ENCODE results near the gene EFCC1.

Gene EFCC1

DNA sequence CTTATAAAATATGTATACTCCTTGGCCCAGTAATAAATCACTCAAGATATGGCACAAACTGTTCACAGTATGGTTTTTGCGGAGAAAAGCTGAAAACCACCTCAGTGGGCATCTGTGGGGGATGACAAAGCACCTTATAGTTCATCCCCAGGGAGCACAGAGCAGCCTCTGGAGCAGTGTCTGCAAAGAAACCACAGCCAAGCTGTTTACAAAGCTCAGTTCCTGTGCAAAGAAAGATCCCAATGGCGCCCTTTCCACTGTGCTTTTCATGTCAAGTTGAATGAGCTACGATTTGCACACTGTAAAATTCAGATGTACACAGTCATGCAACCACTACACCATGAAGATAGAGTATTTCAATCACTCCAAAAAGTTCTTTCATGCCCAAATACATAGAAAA, 2.5 kb upstream of the EFCC1 start:
- peak overlapping the region; percentile 20 for H3K4me3 ChIP-seq (ENCODE audit: low read length)
- peaks cover 73% of the 10 kb centered on the region for H3K4me1 ChIP-seq (ENCODE audit: insufficient read depth, low read length)
- no peaks in the 10 kb centered on the region for H3K9me3 ChIP-seq (ENCODE audit: low read length)
- no peaks in the 10 kb centered on the region for H3K36me3 ChIP-seq (ENCODE audit: insufficient read depth, low read length)
- H3K27me3 ChIP-seq (ENCODE audit: insufficient read depth, low read length) = no peaks in the 10 kb centered on the region
- no peak overlapping the region for H2AFZ ChIP-seq (ENCODE audit: low read depth, low read length)

DNA sequence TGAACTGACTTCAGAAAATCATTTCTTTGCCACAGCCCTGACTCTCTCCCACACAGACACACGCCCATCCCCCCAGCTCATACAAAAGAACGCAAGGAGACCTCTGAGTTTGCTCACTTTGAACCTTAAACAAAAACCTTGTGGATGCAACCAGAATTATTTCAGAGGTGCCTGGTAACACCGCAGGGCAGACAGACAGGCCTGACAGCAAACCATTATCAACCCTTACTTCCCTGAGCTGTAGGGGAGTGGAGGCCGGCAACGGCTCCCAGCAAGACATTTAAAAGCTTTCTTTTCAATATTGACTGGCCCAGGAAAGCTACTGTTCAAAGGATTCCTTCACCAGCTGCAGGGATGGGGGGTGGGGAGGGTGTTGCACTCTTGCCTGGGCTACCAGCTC, 2.0 kb upstream of the EFCC1 start:
- Histone ChIP-seq H2AFZ (ENCODE audit: low read depth, low read length) (no peak overlapping the region), H3K36me3 (ENCODE audit: insufficient read depth, low read length) (no peaks in the 10 kb centered on the region), H3K27me3 (ENCODE audit: insufficient read depth, low read length) (no peaks in the 10 kb centered on the region), H3K4me3 (ENCODE audit: low read length) (no peak overlapping the region), H3K9me3 (ENCODE audit: low read length) (no peaks in the 10 kb centered on the region), H3K4me1 (ENCODE audit: insufficient read depth, low read length) (peaks cover 73% of the 10 kb centered on the region)

DNA sequence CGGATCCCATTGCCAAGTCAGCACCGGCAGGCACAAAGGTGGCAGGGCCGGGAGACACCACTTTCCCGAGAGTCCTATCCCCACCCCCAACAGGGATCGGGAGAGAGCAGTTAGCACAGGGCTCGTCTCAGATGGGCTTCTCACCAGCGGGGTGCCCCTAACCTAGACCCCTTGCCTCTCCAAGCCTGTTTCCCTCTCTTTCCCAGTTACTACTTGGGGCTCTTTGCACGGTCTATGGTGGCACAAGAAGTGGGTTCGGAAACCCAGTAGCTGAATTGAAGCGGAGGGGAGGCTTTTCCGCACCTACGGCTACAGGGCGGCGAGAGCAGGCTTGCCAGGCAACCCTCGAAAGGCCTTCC, 383 bp upstream of the EFCC1 start:
- Histone ChIP-seq H3K36me3 (ENCODE audit: insufficient read depth, low read length) (peaks cover 12% of the 10 kb centered on the region), H3K4me1 (ENCODE audit: insufficient read depth, low read length) (peaks cover 66% of the 10 kb centered on the region), H3K27me3 (ENCODE audit: insufficient read depth, low read length) (no peaks in the 10 kb centered on the region)

DNA sequence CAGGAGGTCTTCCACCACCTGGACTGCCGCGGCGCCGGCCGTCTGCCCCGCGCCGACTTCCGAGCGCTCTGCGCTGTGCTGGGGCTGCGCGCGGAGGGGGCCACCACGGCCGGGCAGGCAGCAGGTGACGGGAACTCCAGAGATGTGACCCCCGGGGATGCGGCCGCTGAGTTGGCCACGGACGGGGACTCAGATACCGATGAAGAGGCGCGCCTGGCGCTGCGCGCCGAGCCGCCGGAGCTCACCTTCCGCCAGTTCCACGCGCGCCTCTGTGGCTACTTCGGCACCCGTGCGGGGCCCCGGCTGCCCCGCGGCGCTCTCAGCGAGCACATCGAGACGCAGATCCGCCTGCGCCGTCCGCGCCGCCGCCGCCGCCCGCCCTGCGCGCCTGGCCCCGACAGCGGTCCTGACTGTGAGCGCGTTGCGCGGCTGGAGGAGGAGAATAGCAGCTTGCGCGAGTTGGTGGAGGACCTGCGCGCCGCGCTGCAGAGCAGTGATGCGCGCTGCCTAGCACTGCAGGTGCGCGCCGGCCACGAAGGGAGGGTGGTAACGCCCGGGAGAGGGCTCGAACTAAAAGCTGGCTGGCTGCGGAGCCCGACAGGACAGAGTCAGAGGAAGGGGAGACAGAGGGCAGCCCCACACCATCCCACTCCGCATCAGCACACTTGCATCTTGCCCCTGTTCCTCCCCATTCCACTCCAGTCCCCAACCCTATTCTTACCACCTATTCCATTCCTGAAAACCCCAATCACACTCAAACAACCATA, 885 bp downstream of the EFCC1 start:
- no peaks in the 10 kb centered on the region for H3K9me3 ChIP-seq (ENCODE audit: low read length)
- peaks cover 54% of the 10 kb centered on the region for H3K4me1 ChIP-seq (ENCODE audit: insufficient read depth, low read length)
- H2AFZ ChIP-seq (ENCODE audit: low read depth, low read length) = peak overlapping the region; percentile 69
- peak overlapping the region; percentile 89 for H3K4me3 ChIP-seq (ENCODE audit: low read length)
- no peaks in the 10 kb centered on the region for H3K27me3 ChIP-seq (ENCODE audit: insufficient read depth, low read length)
- peaks cover 23% of the 10 kb centered on the region for H3K36me3 ChIP-seq (ENCODE audit: insufficient read depth, low read length)

More for the DNA sequence above, 383 bp upstream of the EFCC1 start:
- Histone ChIP-seq H3K9me3 (ENCODE audit: low read length) (no peaks in the 10 kb centered on the region), H3K4me3 (ENCODE audit: low read length) (peak overlapping the region; percentile 89), H2AFZ (ENCODE audit: low read depth, low read length) (peak overlapping the region; percentile 10)

DNA sequence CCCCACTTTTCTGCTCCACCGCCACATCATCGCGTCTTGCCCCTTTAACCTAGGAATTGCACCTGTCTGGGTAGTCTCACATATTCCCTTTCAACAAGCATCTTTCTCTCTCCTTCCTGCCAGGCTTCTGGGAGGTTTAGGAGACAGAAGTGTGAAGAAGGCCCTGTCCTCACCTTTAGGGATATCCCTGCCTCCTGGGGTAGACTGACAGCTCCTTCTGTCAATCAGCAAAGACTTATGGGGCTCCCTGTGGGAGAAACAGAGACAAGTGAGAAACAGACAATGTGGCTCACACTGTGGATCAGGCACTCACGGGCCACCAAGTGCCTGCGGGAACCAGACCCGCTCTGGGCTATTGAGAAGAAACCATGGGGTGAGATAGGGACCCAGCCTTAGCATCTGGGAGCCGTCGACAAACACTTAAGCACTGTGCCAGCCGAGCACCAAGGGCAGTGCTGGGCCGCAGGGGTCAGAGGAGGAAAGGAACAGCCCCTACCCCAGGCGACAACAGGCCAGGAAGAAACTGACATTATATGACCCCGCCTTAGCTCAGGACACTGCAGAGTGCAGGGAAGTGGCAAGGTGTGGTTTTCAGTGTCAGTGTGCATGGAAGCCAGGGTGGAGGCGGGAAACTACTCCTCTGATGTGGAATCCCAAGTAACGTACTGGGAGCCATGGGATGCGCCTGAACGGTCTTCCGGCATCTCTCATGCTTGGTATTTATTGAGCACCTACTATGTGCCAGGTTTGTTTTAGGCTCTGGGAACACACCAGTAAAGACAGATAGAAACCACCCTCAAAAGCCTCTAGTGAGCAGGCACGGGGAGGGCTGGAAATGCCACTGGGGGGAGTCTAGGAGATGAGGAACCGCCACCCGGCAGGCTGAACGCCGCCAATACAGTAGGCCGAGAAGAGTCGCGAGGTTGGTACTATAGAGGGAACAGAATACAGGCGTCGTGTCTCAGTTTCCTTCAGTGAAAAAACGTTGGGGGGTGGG, 1.8 kb downstream of the EFCC1 start:
- Histone ChIP-seq H2AFZ (ENCODE audit: low read depth, low read length) (no peak overlapping the region), H3K27me3 (ENCODE audit: insufficient read depth, low read length) (no peaks in the 10 kb centered on the region), H3K9me3 (ENCODE audit: low read length) (no peaks in the 10 kb centered on the region), H3K4me3 (ENCODE audit: low read length) (peak overlapping the region; percentile 89), H3K4me1 (ENCODE audit: insufficient read depth, low read length) (peaks cover 49% of the 10 kb centered on the region), H3K36me3 (ENCODE audit: insufficient read depth, low read length) (peaks cover 31% of the 10 kb centered on the region)

DNA sequence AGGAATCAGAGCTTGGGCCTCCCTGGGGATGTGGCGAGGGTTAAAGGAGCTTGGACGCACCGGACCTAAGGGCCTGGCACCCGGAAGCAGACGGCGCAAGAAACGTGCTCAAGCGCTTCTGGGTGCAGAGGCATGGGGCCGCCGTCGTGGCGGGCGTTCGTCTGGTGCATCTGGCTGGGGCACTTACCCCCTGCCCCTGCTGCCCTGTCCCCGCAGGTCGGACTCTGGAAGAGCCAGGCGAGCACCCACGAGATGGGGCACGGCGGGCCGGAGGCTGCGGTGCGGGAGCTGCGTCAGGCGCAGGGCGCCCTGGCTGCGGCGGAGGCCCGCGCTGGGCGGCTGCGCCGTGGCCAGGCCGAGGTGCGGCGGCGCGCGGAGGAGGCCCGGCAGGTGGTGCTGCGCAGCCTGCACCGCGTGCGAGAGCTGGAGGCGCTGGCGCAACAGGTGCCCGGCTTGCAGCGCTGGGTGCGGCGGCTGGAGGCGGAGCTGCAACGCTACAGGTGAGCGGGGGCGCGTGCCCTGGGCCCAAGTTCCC, 2.5 kb downstream of the EFCC1 start:
- Histone ChIP-seq H3K9me3 (ENCODE audit: low read length) (no peaks in the 10 kb centered on the region), H3K4me1 (ENCODE audit: insufficient read depth, low read length) (peaks cover 42% of the 10 kb centered on the region), H3K4me3 (ENCODE audit: low read length) (no peak overlapping the region), H3K27me3 (ENCODE audit: insufficient read depth, low read length) (no peaks in the 10 kb centered on the region), H2AFZ (ENCODE audit: low read depth, low read length) (no peak overlapping the region), H3K36me3 (ENCODE audit: insufficient read depth, low read length) (peaks cover 39% of the 10 kb centered on the region)

DNA sequence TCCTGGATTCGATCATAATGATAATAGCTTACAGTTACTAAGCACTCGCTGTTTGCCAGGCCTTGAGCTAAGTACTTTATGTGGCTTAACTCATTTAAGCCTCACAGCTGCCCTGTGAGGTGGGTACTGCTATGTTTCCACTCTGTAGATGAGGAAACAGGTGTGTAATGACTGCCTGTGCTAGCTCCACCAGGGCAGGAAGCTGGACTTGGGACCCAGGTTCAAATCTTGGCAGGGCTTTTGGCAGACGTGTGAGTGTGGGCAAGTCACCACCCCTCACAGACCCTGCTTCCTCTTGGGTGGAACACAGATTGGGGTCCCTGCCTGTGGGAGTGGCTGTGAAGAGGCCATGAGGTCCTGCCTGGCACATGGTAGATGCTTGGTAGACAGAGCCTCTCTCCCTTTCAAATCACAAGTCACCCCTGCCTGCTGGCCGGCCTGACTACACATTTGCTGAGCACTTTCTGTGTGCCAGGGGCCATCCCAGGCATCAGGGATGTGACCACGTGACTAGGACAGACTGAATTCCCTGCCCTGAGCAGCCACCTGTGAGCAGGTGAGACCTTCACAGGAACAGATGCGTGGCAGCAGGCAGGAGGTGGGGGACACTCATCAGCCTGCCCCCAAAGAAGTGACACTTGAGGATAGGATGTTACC, 3.7 kb downstream of the EFCC1 start:
- peaks cover 43% of the 10 kb centered on the region for H3K36me3 ChIP-seq (ENCODE audit: insufficient read depth, low read length)
- H3K27me3 ChIP-seq (ENCODE audit: insufficient read depth, low read length) = no peaks in the 10 kb centered on the region
- no peak overlapping the region for H3K4me3 ChIP-seq (ENCODE audit: low read length)
- no peak overlapping the region for H2AFZ ChIP-seq (ENCODE audit: low read depth, low read length)
- H3K4me1 ChIP-seq (ENCODE audit: insufficient read depth, low read length) = peaks cover 38% of the 10 kb centered on the region
- no peaks in the 10 kb centered on the region for H3K9me3 ChIP-seq (ENCODE audit: low read length)

DNA sequence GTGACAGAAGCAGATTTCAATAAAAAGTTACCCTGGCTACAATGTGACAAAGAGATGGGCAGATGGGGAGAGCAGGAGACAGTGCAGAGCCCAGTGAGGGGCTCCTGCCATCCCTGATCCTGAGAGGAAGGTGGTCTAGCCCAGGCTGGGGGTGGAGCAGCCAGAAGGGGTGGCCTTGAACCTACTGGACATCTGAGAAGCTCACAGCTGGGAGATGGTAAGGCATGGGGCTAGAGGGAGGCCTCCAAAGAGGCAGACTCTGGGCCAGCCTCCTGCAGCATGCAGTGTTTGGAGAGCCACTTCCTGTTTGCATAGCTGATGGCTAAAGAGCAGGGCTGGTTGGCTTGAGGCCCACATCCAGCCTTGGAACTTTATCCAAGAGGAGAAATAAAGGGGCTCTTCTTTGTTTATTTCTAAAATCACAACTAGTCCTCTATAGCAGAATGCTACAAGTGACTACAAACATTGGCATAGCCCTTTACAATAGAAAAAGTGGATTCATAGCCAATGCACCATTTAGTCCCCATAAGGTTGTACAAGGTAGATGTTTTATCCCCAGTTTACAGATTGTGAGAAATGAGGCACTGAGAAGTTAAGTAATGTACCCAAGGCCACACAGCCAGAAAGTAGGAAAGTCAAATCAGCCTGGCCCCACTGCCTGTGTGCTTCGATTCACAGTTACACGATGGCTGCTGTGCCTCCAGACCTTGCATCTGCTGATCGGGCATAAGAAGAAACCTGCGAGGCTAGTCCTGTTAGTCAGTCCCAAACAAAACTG, 4.6 kb downstream of the EFCC1 start:
- no peak overlapping the region for H2AFZ ChIP-seq (ENCODE audit: low read depth, low read length)
- no peaks in the 10 kb centered on the region for H3K27me3 ChIP-seq (ENCODE audit: insufficient read depth, low read length)
- H3K9me3 ChIP-seq (ENCODE audit: low read length) = no peaks in the 10 kb centered on the region
- H3K4me3 ChIP-seq (ENCODE audit: low read length) = no peak overlapping the region
- peaks cover 36% of the 10 kb centered on the region for H3K4me1 ChIP-seq (ENCODE audit: insufficient read depth, low read length)
- peaks cover 43% of the 10 kb centered on the region for H3K36me3 ChIP-seq (ENCODE audit: insufficient read depth, low read length)

DNA sequence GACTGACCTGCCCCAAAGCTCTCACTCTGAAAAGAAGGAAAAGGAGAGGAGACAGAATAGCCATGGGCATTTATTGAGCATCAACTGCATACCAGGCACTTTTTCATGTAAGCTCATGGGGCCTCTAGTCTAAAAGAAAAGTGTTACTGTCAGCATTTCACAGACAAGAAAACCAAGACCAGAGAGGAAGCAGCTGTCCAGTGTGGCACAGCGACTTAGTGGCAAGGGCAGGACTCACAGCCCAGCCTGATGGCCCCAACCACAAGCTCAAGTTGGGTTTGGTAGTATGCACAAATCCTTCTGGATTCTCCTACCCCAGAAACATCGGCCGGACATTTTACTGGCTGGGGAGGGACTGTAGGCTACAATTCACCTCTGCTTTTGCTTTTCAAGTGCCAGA, 5.8 kb downstream of the EFCC1 start:
- H3K36me3 ChIP-seq (ENCODE audit: insufficient read depth, low read length) = peaks cover 43% of the 10 kb centered on the region
- no peak overlapping the region for H2AFZ ChIP-seq (ENCODE audit: low read depth, low read length)
- H3K4me3 ChIP-seq (ENCODE audit: low read length) = no peak overlapping the region
- no peaks in the 10 kb centered on the region for H3K9me3 ChIP-seq (ENCODE audit: low read length)
- no peaks in the 10 kb centered on the region for H3K27me3 ChIP-seq (ENCODE audit: insufficient read depth, low read length)
- peaks cover 38% of the 10 kb centered on the region for H3K4me1 ChIP-seq (ENCODE audit: insufficient read depth, low read length)

DNA sequence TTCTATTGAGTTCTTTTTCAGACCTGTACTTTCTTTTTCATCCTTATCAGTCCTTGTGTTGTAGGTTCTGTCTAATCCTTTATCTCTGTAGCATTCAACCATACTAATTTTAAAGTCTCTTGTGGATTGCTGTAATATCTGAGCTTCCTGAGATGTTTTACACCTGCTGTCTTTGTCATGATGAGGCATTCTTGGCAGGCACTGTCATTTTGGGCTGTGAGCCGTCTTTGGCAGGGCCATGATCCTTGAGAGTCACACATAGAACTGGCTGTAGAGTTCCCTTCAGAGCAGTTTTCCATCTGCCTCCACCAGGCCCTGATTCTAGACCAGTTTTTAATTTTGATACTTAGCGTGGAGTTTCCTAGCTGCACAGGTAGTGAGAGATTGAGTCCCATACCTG, 6.7 kb downstream of the EFCC1 start:
- peaks cover 33% of the 10 kb centered on the region for H3K4me1 ChIP-seq (ENCODE audit: insufficient read depth, low read length)
- no peak overlapping the region for H2AFZ ChIP-seq (ENCODE audit: low read depth, low read length)
- no peak overlapping the region for H3K4me3 ChIP-seq (ENCODE audit: low read length)
- peaks cover 52% of the 10 kb centered on the region for H3K36me3 ChIP-seq (ENCODE audit: insufficient read depth, low read length)
- H3K27me3 ChIP-seq (ENCODE audit: insufficient read depth, low read length) = no peaks in the 10 kb centered on the region
- no peaks in the 10 kb centered on the region for H3K9me3 ChIP-seq (ENCODE audit: low read length)

DNA sequence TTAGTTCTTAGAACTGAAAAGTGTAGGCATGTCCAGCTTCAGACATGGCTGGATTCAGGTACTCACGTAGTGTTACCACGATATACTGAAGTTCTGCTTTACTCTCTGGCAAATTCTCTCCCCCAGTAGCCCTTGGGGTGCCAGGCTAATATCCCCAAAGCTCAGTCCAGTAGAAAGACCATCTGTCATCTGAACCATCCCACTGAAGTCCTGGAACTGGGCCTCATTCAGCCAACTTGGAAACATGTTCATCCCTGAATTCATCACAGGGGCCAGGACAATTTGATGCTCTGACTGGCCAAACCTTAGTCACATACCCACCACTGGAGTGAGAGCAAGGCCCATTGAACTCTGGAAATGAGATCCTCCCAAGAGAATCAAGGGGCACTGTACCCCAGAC, 8.2 kb downstream of the EFCC1 start:
- peaks cover 65% of the 10 kb centered on the region for H3K36me3 ChIP-seq (ENCODE audit: insufficient read depth, low read length)
- no peak overlapping the region for H3K4me3 ChIP-seq (ENCODE audit: low read length)
- peaks cover 23% of the 10 kb centered on the region for H3K4me1 ChIP-seq (ENCODE audit: insufficient read depth, low read length)
- no peaks in the 10 kb centered on the region for H3K27me3 ChIP-seq (ENCODE audit: insufficient read depth, low read length)
- H3K9me3 ChIP-seq (ENCODE audit: low read length) = no peaks in the 10 kb centered on the region
- H2AFZ ChIP-seq (ENCODE audit: low read depth, low read length) = no peak overlapping the region

DNA sequence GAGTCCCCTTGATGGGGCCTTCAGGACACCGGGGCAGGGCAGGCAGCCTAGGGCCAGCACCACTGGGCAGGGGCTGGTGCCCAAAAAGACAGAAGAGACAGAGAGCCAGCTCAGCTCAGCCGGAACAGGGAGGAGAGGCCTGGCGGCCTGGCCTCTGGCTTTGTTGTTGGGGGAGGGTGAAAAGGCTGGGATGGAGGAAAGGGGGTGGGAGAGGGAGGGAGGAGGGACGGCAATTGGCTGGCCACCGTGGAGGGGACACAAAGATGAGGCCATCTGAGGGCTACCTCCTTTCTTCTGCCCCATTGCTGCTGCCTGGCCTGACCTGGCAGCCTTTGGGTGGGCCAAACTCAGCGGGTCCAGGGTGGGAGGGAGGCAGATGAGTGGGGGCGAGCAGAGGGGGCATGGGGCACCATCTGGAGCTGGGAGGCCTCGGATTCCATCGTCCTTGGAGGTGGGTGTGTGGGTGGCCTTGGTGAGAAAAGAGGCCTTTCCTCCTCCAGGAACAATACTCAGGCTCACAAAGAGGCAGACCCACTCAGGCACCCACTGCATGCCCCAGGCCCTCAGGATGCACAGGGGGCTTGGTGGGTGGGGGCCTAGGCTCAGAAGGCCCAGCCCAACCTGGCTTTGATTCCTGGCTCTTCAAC, 9.3 kb downstream of the EFCC1 start:
- no peak overlapping the region for H2AFZ ChIP-seq (ENCODE audit: low read depth, low read length)
- peaks cover 66% of the 10 kb centered on the region for H3K36me3 ChIP-seq (ENCODE audit: insufficient read depth, low read length)
- no peaks in the 10 kb centered on the region for H3K27me3 ChIP-seq (ENCODE audit: insufficient read depth, low read length)
- no peak overlapping the region for H3K4me3 ChIP-seq (ENCODE audit: low read length)
- H3K9me3 ChIP-seq (ENCODE audit: low read length) = no peaks in the 10 kb centered on the region
- H3K4me1 ChIP-seq (ENCODE audit: insufficient read depth, low read length) = peaks cover 14% of the 10 kb centered on the region
